ENCODE results near the gene PPT1.

DNA sequence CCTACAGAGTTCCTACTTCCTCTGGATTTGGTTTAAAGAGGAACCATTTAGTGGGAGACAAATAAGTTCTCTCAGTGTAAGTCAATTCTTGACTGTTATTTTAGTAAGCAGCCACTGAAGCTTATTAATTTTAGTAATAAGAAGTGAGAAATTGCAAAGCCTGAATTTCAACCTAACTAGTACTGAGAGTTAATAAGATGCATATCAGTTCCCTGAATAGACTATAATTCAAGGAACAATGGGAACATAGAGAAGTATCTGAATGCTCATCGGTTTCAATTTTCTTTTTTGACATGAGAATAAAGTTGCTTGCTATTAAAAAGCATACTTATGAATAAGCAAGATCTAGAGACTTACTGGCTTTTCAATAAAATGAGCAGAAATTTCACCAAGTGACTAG, 8.0 kb upstream of the PPT1 start:
- TF ChIP-seq, protein P1, sequence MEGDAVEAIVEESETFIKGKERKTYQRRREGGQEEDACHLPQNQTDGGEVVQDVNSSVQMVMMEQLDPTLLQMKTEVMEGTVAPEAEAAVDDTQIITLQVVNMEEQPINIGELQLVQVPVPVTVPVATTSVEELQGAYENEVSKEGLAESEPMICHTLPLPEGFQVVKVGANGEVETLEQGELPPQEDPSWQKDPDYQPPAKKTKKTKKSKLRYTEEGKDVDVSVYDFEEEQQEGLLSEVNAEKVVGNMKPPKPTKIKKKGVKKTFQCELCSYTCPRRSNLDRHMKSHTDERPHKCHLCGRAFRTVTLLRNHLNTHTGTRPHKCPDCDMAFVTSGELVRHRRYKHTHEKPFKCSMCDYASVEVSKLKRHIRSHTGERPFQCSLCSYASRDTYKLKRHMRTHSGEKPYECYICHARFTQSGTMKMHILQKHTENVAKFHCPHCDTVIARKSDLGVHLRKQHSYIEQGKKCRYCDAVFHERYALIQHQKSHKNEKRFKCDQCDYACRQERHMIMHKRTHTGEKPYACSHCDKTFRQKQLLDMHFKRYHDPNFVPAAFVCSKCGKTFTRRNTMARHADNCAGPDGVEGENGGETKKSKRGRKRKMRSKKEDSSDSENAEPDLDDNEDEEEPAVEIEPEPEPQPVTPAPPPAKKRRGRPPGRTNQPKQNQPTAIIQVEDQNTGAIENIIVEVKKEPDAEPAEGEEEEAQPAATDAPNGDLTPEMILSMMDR (conservative IDR thresholded peaks at IDR 0.05; ENCODE audit: low read depth in 2 of 2), result no peak
- TF ChIP-seq EZH2 (IDR thresholded peaks at IDR 0.05; ENCODE audit: low read depth, unreplicated experiment), result no peak
- TF ChIP-seq POLR2AphosphoS5 (IDR thresholded peaks at IDR 0.05; ENCODE audit: low read depth), result no peak
- TF ChIP-seq CREB1 (CRISPR knock-in tag; IDR thresholded peaks at IDR 0.05; ENCODE audit: low read depth), result no peak
- TF ChIP-seq EZH2phosphoT487 (IDR thresholded peaks at IDR 0.05; ENCODE audit: unreplicated experiment), result no peak
- TF ChIP-seq, protein P2, sequence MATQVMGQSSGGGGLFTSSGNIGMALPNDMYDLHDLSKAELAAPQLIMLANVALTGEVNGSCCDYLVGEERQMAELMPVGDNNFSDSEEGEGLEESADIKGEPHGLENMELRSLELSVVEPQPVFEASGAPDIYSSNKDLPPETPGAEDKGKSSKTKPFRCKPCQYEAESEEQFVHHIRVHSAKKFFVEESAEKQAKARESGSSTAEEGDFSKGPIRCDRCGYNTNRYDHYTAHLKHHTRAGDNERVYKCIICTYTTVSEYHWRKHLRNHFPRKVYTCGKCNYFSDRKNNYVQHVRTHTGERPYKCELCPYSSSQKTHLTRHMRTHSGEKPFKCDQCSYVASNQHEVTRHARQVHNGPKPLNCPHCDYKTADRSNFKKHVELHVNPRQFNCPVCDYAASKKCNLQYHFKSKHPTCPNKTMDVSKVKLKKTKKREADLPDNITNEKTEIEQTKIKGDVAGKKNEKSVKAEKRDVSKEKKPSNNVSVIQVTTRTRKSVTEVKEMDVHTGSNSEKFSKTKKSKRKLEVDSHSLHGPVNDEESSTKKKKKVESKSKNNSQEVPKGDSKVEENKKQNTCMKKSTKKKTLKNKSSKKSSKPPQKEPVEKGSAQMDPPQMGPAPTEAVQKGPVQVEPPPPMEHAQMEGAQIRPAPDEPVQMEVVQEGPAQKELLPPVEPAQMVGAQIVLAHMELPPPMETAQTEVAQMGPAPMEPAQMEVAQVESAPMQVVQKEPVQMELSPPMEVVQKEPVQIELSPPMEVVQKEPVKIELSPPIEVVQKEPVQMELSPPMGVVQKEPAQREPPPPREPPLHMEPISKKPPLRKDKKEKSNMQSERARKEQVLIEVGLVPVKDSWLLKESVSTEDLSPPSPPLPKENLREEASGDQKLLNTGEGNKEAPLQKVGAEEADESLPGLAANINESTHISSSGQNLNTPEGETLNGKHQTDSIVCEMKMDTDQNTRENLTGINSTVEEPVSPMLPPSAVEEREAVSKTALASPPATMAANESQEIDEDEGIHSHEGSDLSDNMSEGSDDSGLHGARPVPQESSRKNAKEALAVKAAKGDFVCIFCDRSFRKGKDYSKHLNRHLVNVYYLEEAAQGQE (IDR thresholded peaks at IDR 0.05; ENCODE audit: unreplicated experiment), result no peak
- TF ChIP-seq ZNF114 (CRISPR knock-in tag; IDR thresholded peaks at IDR 0.05), result no peak
- no peak for TF ChIP-seq JUNB (IDR thresholded peaks at IDR 0.05; ENCODE audit: unreplicated experiment)
- TF ChIP-seq, protein P3, sequence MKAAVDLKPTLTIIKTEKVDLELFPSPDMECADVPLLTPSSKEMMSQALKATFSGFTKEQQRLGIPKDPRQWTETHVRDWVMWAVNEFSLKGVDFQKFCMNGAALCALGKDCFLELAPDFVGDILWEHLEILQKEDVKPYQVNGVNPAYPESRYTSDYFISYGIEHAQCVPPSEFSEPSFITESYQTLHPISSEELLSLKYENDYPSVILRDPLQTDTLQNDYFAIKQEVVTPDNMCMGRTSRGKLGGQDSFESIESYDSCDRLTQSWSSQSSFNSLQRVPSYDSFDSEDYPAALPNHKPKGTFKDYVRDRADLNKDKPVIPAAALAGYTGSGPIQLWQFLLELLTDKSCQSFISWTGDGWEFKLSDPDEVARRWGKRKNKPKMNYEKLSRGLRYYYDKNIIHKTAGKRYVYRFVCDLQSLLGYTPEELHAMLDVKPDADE (IDR thresholded peaks at IDR 0.05), result no peak
- no peak for TF ChIP-seq ZNF331 (CRISPR knock-in tag; IDR thresholded peaks at IDR 0.05; ENCODE audit: low read depth)
